ENCODE measurements around the gene MORC1. TPM values are rescaled to one million over a fixed set of nuclear protein-coding genes. Genes with fewer than 3 reads are reported as not detected.

MORC1 gene
- total RNA-seq, 1 donor from 2014 or later, result not detected

DNA sequence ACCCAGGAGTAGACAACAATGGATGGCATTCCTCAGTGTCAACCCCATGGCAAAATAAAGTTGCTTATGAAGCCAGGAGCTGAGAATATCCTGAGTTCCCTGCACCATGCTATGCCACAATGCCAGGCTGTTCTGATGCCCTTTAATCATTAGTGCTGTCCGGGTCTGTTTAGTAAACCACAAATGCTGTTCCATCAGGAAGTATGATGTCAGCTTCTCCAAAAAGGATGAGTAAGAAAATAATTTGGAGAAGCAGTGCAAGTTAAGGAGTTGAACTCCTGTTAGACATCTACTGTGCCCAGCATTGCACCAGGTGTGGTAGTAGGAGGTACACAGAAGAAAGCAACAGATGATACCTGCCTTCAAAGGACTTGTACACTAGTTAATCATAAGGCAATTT is 96.4 kb downstream of the MORC1 start:
- Mint-ChIP-seq H3K36me3 (ENCODE audit: low read depth) (no peaks in the 10 kb centered on the region), H3K9me3 (no peaks in the 10 kb centered on the region), H3K27me3 (ENCODE audit: low read depth) (no peaks in the 10 kb centered on the region), H3K27ac (ENCODE audit: unreplicated experiment) (no peak overlapping the region), H3K4me1 (no peaks in the 10 kb centered on the region), H3K4me3 (no peak overlapping the region)
- TF ChIP-seq CTCF (conservative IDR thresholded peaks at IDR 0.05), result no peak
- DNase-seq (ENCODE audit: low read depth, low spot score), result no peak

GRCh38 chr3:109018828-109019227 is 99.1 kb downstream of the MORC1 start:
- H3K4me3 Mint-ChIP-seq, result no peak overlapping the region
- no peaks in the 10 kb centered on the region for H3K9me3 Mint-ChIP-seq
- H3K27me3 Mint-ChIP-seq (ENCODE audit: low read depth), result no peaks in the 10 kb centered on the region
- TF ChIP-seq CTCF (conservative IDR thresholded peaks at IDR 0.05), result no peak
- H3K4me1 Mint-ChIP-seq, result no peaks in the 10 kb centered on the region
- no peak for DNase-seq (ENCODE audit: low read depth, low spot score)
- H3K36me3 Mint-ChIP-seq (ENCODE audit: low read depth), result no peaks in the 10 kb centered on the region
- H3K27ac Mint-ChIP-seq (ENCODE audit: unreplicated experiment), result no peak overlapping the region

- no peaks in the 10 kb centered on the region for H3K9me3 Mint-ChIP-seq
- H3K27me3 Mint-ChIP-seq (ENCODE audit: low read depth), result no peaks in the 10 kb centered on the region
- no peak overlapping the region for H3K27ac Mint-ChIP-seq (ENCODE audit: unreplicated experiment)
- no peak for DNase-seq (ENCODE audit: low read depth, low spot score)
- no peaks in the 10 kb centered on the region for H3K36me3 Mint-ChIP-seq (ENCODE audit: low read depth)
- H3K4me1 Mint-ChIP-seq, result no peaks in the 10 kb centered on the region
- H3K4me3 Mint-ChIP-seq, result no peak overlapping the region
- no peak for TF ChIP-seq CTCF (conservative IDR thresholded peaks at IDR 0.05)
Measured at GRCh38 chr3:109005443-109005842, 112.5 kb downstream of the MORC1 start.

- no peaks in the 10 kb centered on the region for H3K4me1 Mint-ChIP-seq
- no peaks in the 10 kb centered on the region for H3K9me3 Mint-ChIP-seq
- no peaks in the 10 kb centered on the region for H3K36me3 Mint-ChIP-seq (ENCODE audit: low read depth)
- no peak overlapping the region for H3K4me3 Mint-ChIP-seq
- H3K27ac Mint-ChIP-seq (ENCODE audit: unreplicated experiment), result no peak overlapping the region
- no peak for DNase-seq (ENCODE audit: low read depth, low spot score)
- no peaks in the 10 kb centered on the region for H3K27me3 Mint-ChIP-seq (ENCODE audit: low read depth)
- no peak for TF ChIP-seq CTCF (conservative IDR thresholded peaks at IDR 0.05)
Measured at GRCh38 chr3:108998436-108998835, 119.5 kb downstream of the MORC1 start.

DNA sequence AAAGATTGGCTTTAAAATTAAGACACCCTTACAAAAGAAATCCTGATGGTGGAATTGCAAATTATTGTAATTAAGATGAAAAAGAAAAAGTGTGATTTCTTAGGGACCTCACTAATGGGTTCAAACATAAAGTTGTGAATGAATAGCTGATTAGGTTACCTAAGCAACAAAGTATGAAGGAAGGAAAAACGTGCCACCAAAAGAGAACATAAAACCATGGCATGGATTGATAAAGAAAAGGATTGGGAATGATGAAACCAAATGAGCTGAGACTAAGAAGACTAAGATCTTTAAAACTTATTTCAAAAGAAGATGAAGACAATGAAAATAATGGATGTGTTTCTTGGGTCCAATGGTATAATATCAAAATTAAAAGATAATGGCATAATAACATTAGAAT is 132.1 kb downstream of the MORC1 start:
- Mint-ChIP-seq H3K4me3 (no peak overlapping the region), H3K36me3 (ENCODE audit: low read depth) (no peaks in the 10 kb centered on the region), H3K27me3 (ENCODE audit: low read depth) (no peaks in the 10 kb centered on the region), H3K27ac (ENCODE audit: unreplicated experiment) (no peak overlapping the region), H3K9me3 (no peaks in the 10 kb centered on the region), H3K4me1 (peaks cover 16% of the 10 kb centered on the region)
- DNase-seq (ENCODE audit: low read depth, low spot score), result no peak
- TF ChIP-seq CTCF (conservative IDR thresholded peaks at IDR 0.05), result no peak

DNA sequence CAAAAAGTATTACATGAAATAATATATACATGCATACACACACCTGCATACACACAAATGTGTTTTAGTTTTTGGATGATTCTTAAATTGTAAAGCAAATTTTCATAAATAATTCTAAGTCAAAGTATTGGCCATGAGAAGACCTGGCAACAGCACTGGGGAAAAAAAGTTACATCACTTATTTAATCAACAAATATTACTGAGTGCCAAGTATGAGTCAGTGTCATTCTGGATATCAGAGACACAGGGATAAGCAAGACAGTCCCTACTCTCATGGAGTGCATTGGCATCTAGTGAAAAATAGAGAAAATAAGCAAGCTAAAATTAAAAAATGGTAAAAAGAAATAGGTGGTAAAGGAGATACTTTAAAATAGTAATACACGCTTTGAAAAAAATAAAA is 134.9 kb downstream of the MORC1 start:
- H3K4me3 Mint-ChIP-seq, result no peak overlapping the region
- H3K36me3 Mint-ChIP-seq (ENCODE audit: low read depth), result no peaks in the 10 kb centered on the region
- no peak for TF ChIP-seq CTCF (conservative IDR thresholded peaks at IDR 0.05)
- peaks cover 3% of the 10 kb centered on the region for H3K9me3 Mint-ChIP-seq
- peaks cover 13% of the 10 kb centered on the region for H3K4me1 Mint-ChIP-seq
- no peaks in the 10 kb centered on the region for H3K27me3 Mint-ChIP-seq (ENCODE audit: low read depth)
- no peak overlapping the region for H3K27ac Mint-ChIP-seq (ENCODE audit: unreplicated experiment)
- no peak for DNase-seq (ENCODE audit: low read depth, low spot score)
